Middle frontal gyrus (tissue), 1 donor: ENCODE data around the gene FPR2.
"Not testable (repeated sequence)": the region's sequence is repeated elsewhere in the genome, so short reads cannot be mapped to it uniquely, and the experiment has no call there.

Experiments
- DNase-seq: peaks from one replicate; pipeline ENCODE4 v3.0.0-alpha.2; 2015; ENCODE audit warnings: low spot score; ENCODE audit errors: extremely low spot score

Gene FPR2

DNA sequence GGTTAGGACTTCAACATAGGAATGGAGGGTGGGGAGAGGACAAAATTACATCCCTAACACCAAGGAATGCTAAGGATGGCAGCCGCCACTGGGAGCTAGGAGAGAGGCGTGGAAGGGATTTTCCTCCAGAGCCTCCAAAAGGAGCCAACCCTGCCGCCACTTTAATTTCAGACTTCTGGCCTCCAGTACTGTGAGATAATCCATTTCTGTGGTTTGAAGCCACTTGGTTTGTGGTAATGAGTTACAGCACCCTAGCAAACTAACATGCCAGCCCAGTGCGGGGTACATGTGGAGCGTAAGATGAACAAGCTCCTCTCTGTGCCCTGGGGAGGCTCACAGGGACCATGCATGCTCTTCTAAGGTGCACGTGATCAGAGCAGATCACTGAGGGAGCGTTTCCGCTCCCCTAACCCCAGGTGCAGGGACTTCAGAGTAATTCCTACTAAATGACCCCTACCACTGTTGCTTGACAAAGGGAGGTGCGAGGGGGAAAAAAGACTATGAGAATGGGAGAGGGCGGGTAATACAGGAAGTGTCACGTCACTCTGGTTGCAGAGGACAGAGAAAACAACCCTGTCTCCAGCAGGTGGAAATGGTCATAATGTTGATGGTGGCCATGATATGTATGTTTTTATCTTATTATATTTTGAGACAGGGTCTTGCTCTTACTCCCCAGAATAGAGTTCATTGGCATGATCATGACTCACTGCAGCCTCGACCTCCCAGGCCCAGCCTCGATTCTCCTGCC is 21.3 kb upstream of the FPR2 start:
- no peak for DNase-seq

DNA sequence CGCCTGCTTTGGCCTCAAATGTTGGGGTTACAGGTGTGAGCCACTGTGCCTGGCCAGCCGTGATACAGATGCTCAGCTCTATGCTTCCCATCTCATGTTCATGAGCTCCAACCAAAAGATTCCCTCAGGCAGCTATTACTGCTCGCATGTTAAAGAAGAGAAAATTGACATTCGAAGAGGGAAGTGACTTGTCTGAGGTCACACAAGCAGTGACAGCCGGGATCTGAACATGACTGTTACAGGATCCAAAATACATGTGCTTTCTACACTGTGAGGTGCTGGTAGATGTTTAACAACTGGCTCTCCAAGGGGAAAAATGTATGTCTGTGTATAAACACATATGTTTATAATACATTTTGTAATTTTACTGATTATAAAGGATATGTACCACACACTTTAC is 20.6 kb upstream of the FPR2 start:
- no peak for DNase-seq

DNA sequence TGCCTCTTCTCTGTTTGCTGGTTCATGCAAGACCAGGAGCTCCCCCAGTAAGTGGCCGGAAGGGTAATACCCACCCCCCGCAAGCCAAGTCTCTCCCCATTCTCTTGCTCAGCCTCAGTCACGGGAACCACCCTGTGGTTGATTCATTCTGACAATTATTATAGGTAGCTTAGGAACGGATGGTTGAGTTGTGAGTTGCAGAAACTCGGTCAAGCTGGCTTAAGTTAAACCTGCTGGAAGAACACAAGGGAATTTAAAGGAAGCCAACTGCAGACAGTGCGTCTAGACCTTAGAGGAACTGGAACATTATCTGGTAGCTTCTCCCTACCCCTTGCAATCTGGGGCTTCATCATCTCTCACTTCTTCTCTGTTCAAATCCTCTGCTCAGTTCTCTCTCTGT is 18.2 kb upstream of the FPR2 start:
- DNase-seq = no peak

DNA sequence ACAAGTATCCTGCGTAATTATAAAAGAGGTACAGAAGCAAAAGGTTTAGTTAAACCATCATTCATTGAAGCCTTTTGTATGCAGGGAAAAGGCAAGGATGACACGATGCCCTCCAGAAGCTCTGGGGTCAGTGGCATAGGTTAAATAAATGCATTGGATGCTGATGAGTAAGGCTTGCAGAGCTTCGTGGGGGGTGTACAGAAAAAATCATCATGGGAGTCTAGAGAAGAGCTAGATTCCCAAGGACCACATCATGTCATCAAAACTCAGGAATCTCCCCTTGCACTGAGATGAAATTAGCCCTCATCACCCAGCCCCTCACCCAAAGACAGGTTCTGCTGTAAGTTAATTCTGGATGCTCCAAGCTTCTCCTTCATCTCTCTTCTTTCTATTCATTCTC is 17.6 kb upstream of the FPR2 start:
- no peak for DNase-seq

DNA sequence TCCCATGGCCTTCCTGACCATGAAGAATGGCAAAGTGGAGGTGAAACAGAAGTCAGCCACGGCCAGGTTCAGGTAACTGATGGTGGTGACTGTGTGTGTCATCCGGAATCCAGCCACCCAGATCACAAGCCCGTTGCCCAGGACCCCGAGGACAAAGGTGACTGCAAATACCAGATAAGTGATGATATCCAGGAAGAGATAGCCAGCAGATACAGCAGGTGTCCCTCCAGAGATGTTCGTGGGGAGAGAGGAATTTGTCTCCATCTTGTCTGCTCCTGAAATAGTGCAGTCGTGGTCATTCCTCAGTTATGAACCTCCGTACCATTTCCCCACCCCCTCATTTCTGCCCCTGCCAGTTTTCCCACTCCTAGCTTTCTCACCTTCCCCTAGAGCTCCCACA is 14.2 kb upstream of the FPR2 start:
- DNase-seq = no peak

- DNase-seq = no peak
Measured at GRCh38 chr19:51749979-51750378, 11.0 kb upstream of the FPR2 start.

DNA sequence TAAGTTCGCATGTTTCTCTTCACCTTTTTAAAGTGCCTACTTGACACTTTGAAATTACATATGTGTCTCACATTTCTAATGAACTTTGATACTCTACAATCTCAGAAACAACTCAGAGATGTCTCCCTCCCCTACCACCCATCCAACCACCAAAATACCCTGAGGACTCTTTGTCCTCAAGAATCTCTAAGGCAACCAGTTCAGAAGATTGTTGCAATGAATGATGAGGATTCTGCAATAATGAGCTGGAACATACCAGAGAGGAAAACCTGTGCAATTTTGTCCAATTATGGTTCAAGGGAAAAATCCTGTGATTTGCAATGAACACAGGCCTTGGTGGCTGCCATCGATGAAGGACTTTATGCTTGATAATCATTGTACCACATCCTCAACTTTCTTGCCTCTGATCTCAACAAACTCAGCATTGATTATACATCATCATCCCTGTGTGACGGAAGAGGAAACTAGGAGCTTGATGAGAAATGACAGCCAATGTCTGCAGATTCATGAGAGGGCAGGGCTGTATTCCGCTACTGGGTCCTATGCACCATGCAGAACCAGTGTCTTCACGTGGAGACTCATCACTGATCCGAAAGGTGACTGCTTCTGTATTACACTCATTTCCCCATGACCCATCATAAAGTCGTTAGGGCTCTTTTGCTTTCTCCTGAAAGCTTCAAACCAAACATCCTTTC is 10.4 kb upstream of the FPR2 start:
- no peak for DNase-seq

DNA sequence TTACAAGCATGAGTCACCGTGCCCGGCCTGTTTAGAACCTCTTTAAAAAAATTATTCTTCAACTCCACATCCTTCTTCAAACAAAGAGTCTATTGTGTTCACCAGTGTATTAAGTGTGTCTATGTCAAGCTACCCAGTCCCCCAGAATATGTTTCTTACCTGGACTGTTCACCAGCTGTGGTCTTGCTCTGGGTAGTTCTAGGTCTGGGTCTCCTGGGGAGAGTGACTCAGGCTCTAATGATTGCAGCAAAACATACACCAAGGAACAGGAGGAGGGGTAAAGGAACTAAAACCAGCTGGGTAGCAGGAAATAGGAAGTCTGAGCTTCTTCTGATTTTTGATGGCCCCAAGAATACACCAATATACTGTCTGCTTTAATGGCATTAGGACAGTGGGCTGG is 9.3 kb upstream of the FPR2 start, which contains the start of gene FPR1:
FPR1 (minus strand) TSS at position 224 of the 400 bp plus-strand sequence. CDS start 4,884 bp downstream, outside the sequence.
- DNase-seq = no peak

DNA sequence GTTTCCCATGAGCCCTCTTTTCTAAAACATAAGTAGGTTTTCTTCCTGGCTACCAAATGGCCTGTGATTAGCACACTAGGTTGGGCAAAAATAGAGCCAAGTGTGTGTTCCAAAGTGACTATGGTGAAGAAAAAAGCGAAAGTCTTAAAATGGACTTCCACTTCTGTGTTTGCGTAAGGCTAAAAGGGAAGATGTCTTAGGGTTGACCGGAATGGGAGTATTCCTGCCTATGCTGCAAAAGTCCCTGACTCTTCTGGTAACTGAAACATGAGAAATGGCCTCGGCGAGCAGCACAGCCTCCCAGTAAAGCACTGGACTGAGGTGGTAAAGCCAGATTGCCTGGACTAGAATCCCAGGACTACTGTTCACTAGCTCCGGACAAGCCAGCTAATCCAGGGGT is 6.9 kb upstream of the FPR2 start:
- DNase-seq = no peak

DNA sequence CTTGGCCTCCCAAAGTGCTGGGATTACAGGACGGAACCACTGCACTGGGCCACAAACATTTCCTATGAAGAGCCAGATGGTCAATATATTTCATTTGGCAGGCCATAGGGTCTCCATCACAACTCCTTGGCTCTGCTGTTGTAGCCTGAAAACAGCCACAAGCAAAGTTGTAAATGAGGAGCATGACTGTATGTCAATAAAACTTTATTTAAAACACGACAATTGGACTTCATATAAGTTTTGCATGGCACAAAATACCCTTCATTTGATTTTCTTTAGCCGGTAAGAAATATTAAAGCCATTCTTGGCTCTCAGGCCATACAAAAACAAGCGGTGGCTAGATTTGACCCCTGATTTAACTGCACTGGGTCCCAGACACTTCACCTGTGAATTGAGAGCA is 6.2 kb upstream of the FPR2 start:
- DNase-seq = no peak

DNA sequence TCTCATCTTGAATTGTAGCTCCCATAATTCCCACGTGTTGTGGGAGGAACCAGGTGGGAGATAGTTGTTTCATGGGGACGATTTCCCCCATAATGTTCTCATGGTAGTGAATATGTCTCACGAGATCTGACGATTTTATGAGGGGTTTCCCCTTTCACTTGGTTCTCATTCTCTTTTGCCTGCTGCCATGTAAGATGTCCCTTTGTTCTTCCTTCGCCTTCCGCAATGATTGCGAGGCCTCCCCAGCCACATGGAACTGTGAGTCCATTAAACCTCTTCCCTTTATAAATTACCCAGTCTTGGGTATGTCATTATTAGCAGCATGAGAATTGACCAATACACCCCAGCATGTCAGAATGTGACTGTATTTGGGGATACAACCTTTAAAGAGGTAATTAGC is 5.4 kb upstream of the FPR2 start:
- DNase-seq = no peak

DNA sequence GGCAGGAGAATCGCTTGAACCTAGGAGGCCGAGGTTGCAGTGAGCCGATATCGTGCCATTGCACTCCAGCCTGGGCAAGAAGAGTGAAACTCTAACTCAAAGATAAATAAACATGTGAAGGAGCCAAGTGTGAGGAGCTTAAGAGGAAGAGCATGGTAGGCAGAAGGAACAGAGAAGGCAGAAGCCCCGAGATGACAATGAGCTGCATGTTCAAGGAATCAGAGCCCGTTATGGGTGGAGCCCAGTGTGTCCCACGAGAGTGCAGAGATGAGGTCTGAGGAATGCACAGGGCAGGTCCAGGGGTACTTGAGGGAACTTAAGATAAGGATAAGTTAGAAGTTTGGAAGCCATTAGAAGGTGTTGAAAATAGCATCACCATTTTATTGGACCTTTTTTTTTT is 716 bp downstream of the FPR2 start:
- no peak for DNase-seq

GRCh38 chr19:51765086-51765485 is 4.1 kb downstream of the FPR2 start:
- DNase-seq = no peak

- no peak for DNase-seq
Measured at GRCh38 chr19:51766461-51766860, 5.5 kb downstream of the FPR2 start.

GRCh38 chr19:51771376-51772130 is 10.6 kb downstream of the FPR2 start:
- no peak for DNase-seq

DNA sequence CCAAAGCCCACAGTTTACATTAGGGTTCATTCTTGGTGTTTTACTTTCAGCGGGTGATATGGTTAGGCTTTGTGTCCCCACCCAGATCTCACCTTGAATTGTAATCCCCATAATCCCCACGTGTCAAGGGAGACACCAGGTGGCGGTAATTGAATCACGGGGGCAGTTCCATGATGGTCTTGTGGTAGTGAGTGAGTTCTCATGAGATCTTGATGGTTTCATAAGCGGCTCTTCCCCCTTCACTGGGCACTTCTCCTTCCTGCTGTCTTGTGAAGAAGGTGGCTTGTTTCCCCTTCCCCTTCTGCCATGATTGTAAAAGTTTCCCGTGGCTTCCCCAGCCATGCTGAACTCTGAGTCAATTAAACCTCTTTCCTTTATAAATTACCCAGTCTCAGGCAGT is 12.0 kb downstream of the FPR2 start:
- DNase-seq = no peak

- not testable (repeated sequence) for DNase-seq
Measured at GRCh38 chr19:51776561-51776960, 15.6 kb downstream of the FPR2 start.

GRCh38 chr19:51777570-51778462 is 16.8 kb downstream of the FPR2 start:
- peak; percentile 53 for DNase-seq

DNA sequence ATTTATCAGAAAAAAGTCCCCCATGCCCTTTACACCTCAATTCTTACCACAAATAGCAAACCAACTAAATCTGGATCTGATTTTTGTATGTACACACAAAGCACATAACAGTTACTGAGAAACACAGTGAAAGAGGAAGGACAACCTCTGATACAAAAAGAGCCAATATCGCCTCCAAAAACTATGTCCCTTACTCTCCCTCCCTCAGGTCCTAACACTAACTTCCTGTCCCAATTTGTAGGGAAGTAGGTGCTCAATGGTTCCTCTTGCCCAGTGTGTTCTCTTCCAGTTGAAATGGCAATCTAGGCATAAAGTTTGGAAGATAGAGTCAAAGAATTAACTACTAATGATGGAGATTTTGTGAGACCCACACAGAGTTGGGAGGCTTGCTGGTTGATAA is 18.2 kb downstream of the FPR2 start:
- no peak for DNase-seq

DNA sequence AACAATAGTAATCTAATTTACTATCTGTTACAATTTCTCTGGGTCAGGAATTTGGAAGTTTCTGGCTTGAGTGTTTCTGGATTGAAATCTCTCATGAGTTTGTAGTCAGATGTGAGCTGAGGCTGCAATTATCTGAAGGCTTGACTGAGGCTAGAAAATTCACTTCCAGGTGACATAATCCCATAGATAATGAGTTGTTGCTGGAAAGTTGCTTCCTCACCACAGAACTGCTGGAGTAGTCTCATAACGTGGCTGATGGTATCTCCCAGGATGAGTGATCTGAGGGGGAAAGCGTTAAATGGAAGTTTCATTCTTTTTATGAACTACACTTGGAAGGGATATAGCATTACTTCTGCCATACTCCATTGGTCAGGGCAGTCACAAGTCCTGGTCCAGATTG is 18.7 kb downstream of the FPR2 start:
- no peak for DNase-seq

DNA sequence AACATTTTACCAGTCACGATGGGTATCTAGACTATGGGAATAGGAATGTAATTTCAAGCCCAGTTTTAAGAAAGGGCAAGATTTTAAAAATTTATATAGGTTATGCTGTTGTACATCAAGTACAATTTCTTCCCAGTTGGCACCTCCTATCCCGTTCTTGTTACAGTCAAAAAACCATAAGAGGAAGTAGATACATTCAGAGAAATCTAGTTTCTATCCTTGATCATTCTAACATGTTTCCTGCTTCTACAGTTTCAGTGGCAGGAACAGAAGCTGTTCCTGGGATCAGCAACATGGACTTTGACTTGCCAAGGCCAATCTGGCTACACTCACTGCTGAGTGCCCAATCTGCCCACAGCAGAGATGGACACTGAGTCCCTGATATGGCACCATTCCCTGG is 19.3 kb downstream of the FPR2 start:
- no peak for DNase-seq
